Spleen (tissue), 11 donors: ENCODE results near the gene RNF224. TPM values are rescaled to one million over a fixed set of nuclear protein-coding genes. Genes with fewer than 3 reads are reported as not detected.

ENCODE experiments used
- DNase-seq: peaks from one replicate; pipeline ENCODE4 v3.0.0-alpha.2; 2020
- H3K27ac ChIP-seq, 8 donors: fragments of 200-600 bp; sonication (generic) in 7 of 8; 1 replicate in 4 of 8; 2 replicates in 4 of 8; pipeline versions ENCODE4 v1.5.0 to v1.8.0; 2016 to 2021; ENCODE audit warnings: inconsistent platforms in 4 of 8, mild to moderate bottlenecking in 4 of 8, moderate library complexity in 1 of 8
- H3K27me3 ChIP-seq, 7 donors: fragments of 200-600 bp; sonication (generic) in 6 of 7; replicated peaks in 1 of 7; 1 replicate in 4 of 7; 2 replicates in 3 of 7; pipeline versions ENCODE4 v1.5.0 to v1.8.0; 2016 to 2021; ENCODE audit warnings: inconsistent platforms in 3 of 7, mild to moderate bottlenecking in 1 of 7
- H3K36me3 ChIP-seq, 6 donors: fragments of 200-600 bp; sonication (generic) in 5 of 6; 1 replicate in 4 of 6; 2 replicates in 2 of 6; pipeline versions ENCODE4 v1.5.0 to v1.8.0; 2016 to 2021; ENCODE audit warnings: inconsistent platforms in 2 of 6
- H3K4me1 ChIP-seq, 6 donors: fragments of 200-600 bp; sonication (generic) in 5 of 6; 1 replicate in 3 of 6; 2 replicates in 3 of 6; pipeline versions ENCODE4 v1.5.0 to v1.8.0; 2016 to 2021; ENCODE audit warnings: inconsistent platforms in 3 of 6
- H3K4me3 ChIP-seq, 8 donors: fragments of 200-600 bp; sonication (generic) in 7 of 8; 1 replicate in 4 of 8; 2 replicates in 4 of 8; pipeline versions ENCODE4 v1.5.0 to v1.8.0; 2016 to 2021; ENCODE audit warnings: inconsistent platforms in 4 of 8, mild to moderate bottlenecking in 4 of 8, moderate library complexity in 2 of 8
- H3K9me3 ChIP-seq, 8 donors: fragments of 200-600 bp; sonication (generic) in 7 of 8; 1 replicate in 4 of 8; 2 replicates in 4 of 8; pipeline versions ENCODE4 v1.5.0 to v1.8.0; 2016 to 2021; ENCODE audit warnings: inconsistent platforms in 4 of 8
- POLR2A ChIP-seq, 3 donors: fragments of 450-650 bp; IDR thresholded peaks; one replicate each; pipeline ENCODE4 v1.5.1; 2017; ENCODE audit warnings: antibody characterized with exemption in 3 of 3, mild to moderate bottlenecking in 1 of 3
- POLR2AphosphoS5 ChIP-seq, 3 donors: sonication (generic); formaldehyde crosslinking; IDR thresholded peaks; one replicate each; pipeline ENCODE4 v1.5.1; 2017; ENCODE audit warnings: antibody characterized with exemption in 3 of 3
- WGBS, 5 donors: extraction: QIAGEN DNeasy Blood & Tissue Kit in 3 of 5; methylation state at CpG; one replicate each; pipeline versions ENCODE4 v1.1.5 to v1.1.7; 2013 to 2018; 5-methylcytosine and 5-hydroxymethylcytosine counted together
- intact Hi-C: fragments of 100-400 bp; cut with DNase I; formaldehyde crosslinking; loops from one replicate; pipeline ENCODE4 v1.15.0; 2023; ENCODE audit warnings: low total_unique reads
- polyA plus RNA-seq, 3 donors: library from polyadenylated mRNA; stranded (reverse); fragments of 200-250 nt; gene quantifications; one replicate each; pipeline ENCODE4 v1.2.1, GENCODE V29; 2013
- total RNA-seq, 7 donors: library from RNA; depleted of rRNA in 3 of 7; stranded (reverse); fragments of >200 nt in 3 of 7; fragmentation: NEBNext Ultra II Directional in 4 of 7; extraction: Animal tissue kit (Norgen Biotek cat#: 25700) in 4 of 7; gene quantifications; one replicate each; pipeline versions ENCODE4 v1.1.0 to v1.2.1, GENCODE V29; 2016 to 2021
- TF ChIP-seq, protein P1 (sequence below), 11 experiments: fragments of 200-600 bp in 7 of 11; fragments of 450-650 bp in 4 of 11; sonication (generic) in 4 of 11; IDR thresholded peaks in 8 of 11; conservative IDR thresholded peaks in 3 of 11; 1 replicate in 7 of 11; 2 replicates in 4 of 11; pipeline versions ENCODE4 v1.4.0 to v1.8.0; 2016 to 2021; ENCODE audit warnings: antibody characterized with exemption in 11 of 11, inconsistent platforms in 4 of 11, mild to moderate bottlenecking in 1 of 11
- donor health status: healthy with polysubstance abuse.
- donor health status: DM: no; HTN: no; CAD: no; lungs with moderate emphysema.
- donor health status: DM: no; HTN: no; CAD: no.
- donor health status: Bipolar disorder and iron deficiency.
- donor health status: healthy.
- donor health status: DM: no; HTN: no; CAD: no.
- donor health status: DM: yes; HTN: yes; CAD: no.

Gene RNF224
- total and polyA plus RNA-seq, 10 donors: not detected

DNA sequence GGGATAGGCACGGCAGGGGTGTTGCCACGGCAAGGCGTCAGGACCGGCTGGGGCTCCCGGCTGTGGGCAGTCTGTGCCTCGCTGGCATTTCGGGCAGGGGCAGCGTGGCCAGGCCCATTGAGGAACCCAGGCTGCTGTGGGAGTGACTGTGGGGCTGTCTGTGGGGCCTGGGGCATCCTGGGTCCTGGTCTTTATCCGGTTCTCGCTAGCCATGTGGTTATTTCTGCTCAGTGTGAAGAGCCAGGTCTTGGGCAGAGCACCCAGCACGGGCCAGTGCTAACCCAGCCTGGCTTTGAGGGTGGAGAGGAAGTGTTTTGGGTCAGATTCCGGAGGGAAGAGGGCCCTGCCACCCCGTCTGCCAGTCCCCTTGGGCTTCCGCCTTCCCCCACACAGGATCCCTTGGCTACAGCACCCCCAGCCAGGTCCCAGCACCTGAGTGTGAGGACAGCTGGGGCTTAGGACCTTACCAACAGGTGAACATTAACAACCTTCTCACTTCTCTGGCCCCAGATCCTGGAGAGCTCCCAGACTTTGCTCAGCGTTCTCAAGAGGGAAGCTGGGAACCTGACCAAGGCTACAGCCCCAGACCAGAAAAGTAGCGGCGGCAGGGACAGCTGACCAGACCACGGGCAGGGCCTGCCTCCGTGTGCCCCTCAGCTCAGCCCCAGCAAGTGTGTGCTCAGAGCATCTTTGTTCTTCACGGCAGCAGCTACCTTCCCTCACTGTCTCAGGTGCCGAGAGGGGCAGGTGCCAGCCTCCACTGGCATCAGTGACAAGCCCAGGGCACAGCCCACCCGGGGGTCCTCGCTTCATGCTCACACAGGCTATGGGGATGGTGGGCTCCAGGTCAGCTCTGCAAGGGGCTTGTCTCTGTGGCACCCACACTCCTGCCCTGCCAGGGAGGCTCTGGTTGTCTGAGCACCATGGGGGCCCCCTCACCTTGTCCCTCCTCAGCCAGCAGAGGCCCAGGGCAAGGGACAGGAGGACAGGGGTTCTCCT, 37.7 kb upstream of the RNF224 start:
- H3K4me3 ChIP-seq: peak overlapping the region; percentile 75 to 100 (median 96)
- TF ChIP-seq POLR2A (IDR thresholded peaks at IDR 0.05) (no peak), POLR2AphosphoS5 (IDR thresholded peaks at IDR 0.05) (no peak)
- TF ChIP-seq, protein P1, sequence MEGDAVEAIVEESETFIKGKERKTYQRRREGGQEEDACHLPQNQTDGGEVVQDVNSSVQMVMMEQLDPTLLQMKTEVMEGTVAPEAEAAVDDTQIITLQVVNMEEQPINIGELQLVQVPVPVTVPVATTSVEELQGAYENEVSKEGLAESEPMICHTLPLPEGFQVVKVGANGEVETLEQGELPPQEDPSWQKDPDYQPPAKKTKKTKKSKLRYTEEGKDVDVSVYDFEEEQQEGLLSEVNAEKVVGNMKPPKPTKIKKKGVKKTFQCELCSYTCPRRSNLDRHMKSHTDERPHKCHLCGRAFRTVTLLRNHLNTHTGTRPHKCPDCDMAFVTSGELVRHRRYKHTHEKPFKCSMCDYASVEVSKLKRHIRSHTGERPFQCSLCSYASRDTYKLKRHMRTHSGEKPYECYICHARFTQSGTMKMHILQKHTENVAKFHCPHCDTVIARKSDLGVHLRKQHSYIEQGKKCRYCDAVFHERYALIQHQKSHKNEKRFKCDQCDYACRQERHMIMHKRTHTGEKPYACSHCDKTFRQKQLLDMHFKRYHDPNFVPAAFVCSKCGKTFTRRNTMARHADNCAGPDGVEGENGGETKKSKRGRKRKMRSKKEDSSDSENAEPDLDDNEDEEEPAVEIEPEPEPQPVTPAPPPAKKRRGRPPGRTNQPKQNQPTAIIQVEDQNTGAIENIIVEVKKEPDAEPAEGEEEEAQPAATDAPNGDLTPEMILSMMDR (IDR thresholded peaks at IDR 0.05 in 8 of 11, conservative IDR thresholded peaks at IDR 0.05 in 3 of 11): no peak
- peaks cover 29 to 70% (median 51%) of the 10 kb centered on the region in 6 donors for H3K4me1 ChIP-seq
- H3K27me3 ChIP-seq: no peaks in the 10 kb centered on the region
- H3K36me3 ChIP-seq: peaks cover 0 to 60% (median 31%) of the 10 kb centered on the region in 6 donors
- H3K9me3 ChIP-seq: no peaks in the 10 kb centered on the region
- no peak for DNase-seq
- H3K27ac ChIP-seq: peak overlapping the region; percentile 94 to 99 (median 98)
- WGBS, 5 donors: 34 to 53% (median 38%) methylated on average over 14 to 23 of the region's 23 CpGs
- intact Hi-C loops: no loop called here

DNA sequence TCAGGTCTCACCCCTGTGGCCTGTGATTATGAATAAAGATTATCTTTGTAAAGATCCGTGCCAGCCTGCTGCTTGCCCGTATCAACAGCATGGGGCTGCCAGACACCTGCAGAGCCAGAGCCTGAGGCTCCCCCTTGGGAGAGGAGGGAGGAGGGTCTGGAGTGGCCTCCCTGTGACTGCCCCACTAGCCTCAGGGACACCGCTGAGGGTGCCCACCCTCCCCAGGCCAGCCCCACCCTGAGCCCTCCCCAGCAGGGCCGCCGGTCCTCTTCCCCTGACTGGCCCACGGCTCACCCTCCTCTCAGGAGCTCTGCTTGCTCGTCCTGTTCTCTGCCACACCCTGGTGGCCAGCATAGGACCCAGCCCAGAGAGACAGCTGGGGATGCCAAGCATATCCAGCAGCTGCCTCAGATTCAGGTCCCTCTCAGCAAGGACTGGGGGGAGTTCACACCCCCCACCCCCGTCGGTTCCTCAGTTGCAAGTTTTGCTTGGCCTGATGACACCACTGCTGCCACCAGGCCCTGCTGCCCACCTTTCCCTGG, 36.9 kb upstream of the RNF224 start:
- no peak for DNase-seq
- TF ChIP-seq, protein P1 (IDR thresholded peaks at IDR 0.05 in 8 of 11, conservative IDR thresholded peaks at IDR 0.05 in 3 of 11): no peak
- TF ChIP-seq POLR2A (IDR thresholded peaks at IDR 0.05) (no peak), POLR2AphosphoS5 (IDR thresholded peaks at IDR 0.05) (no peak)
- Histone ChIP-seq H3K27ac (peak overlapping the region in 5 of 8 donors; percentile 97 to 99 (median 98)), H3K27me3 (no peaks in the 10 kb centered on the region), H3K36me3 (peaks cover 0 to 52% (median 25%) of the 10 kb centered on the region in 6 donors), H3K4me1 (peaks cover 29 to 62% (median 47%) of the 10 kb centered on the region in 6 donors), H3K9me3 (no peaks in the 10 kb centered on the region), H3K4me3 (peak overlapping the region in 1 of 8 donors; percentile 95)
- intact Hi-C loops: no loop called here
- 84 to 95% (median 88%) methylated on average over 7 to 9 of the region's 9 CpGs for WGBS, 5 donors

DNA sequence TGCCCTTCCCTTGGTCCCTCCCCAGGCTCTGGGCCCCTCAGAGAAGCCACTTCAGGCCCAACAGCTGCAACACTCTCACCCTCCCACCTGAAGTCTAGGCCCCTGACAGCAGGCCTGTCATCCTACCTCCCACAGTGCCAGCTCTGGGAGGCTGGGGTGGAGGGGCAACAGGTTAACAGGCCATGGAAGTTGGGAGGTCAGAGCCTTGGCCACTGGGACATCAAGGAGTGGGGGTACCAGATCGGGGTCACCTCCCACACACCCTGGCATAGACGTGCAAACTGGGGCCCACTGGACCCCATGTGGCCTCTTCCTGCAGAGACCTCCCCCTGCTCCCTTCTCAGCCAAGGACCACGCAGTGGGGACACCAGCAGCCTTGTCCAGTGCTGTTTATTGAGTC, 36.1 kb upstream of the RNF224 start:
- Histone ChIP-seq H3K36me3 (peaks cover 0 to 44% (median 16%) of the 10 kb centered on the region in 6 donors), H3K4me3 (no peak overlapping the region), H3K9me3 (no peaks in the 10 kb centered on the region), H3K27ac (peak overlapping the region in 2 of 8 donors; percentile 7 to 97), H3K4me1 (peaks cover 29 to 62% (median 40%) of the 10 kb centered on the region in 6 donors), H3K27me3 (no peaks in the 10 kb centered on the region)
- TF ChIP-seq POLR2A (IDR thresholded peaks at IDR 0.05) (no peak), POLR2AphosphoS5 (IDR thresholded peaks at IDR 0.05) (no peak)
- TF ChIP-seq, protein P1 (IDR thresholded peaks at IDR 0.05 in 8 of 11, conservative IDR thresholded peaks at IDR 0.05 in 3 of 11): no peak
- 70 to 100% (median 91%) methylated on average over 1 to 3 of the region's 3 CpGs for WGBS, 5 donors
- intact Hi-C loops: no loop called here
- no peak for DNase-seq
